ENCODE measurements around the gene MRPS5.

- TF ChIP-seq CTCF (conservative IDR thresholded peaks at IDR 0.05; ENCODE audit: low read length): no peak
- no peak for TF ChIP-seq EZH2phosphoT487 (IDR thresholded peaks at IDR 0.05; ENCODE audit: borderline replicate concordance, low read depth, low read length)
Observed at GRCh38 chr2:95059656-95060370, 61.8 kb downstream of the MRPS5 start.

Measured in OCI-LY7 (cell line).